ENCODE results near the gene APLN. TPM values are rescaled to one million over a fixed set of nuclear protein-coding genes. Genes with fewer than 3 reads are reported as not detected.

APLN gene
- total and polyA plus RNA-seq, 2 of the 13 experiments (the other 11 are each of a cell fraction or from before 2014, with no cell fraction given): 0.02 to 0.17 TPM

DNA sequence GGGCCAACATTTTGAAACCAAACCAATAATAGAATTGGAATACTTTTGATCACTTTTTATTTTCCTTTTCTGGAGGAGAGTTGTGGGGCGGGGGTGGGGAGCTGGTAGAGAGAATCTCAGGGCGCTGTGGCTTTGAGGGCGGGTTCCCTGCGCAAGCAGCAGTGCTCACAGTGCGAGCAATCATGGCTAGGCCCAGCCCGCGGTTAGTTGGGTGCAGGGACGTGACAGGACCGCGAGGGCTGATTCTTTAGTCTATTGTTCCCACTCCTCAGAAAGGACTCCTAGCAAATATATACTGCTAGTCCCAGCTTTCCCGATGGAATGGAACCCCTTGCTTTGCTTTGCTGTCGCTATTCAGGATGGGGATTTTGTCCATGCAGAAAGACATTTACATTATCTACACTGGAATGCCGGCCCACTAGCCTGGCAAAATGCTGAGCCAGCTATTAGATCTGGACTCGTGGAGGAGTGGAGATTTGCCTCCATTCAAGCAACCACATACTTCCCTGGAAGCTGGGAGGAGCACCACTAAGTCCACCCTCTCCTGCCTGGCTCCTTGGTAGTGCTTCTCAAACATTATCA, 23.9 kb upstream of the APLN start:
- no peaks in the 10 kb centered on the region for H3K9me3 ChIP-seq (ENCODE audit: low read length)
- no peak for FAIRE-seq
- no peaks in the 10 kb centered on the region for H3K36me3 ChIP-seq (replicated peaks in 1 of 2; ENCODE audit: control insufficient read depth in 1 of 2, insufficient read depth in 2 of 2, low read length in 2 of 2)
- no peak for DNase-seq (ENCODE audit: low spot score)
- H3K27ac ChIP-seq (ENCODE audit: extremely low read length, insufficient read depth, low read length): no peak overlapping the region
- H3K27me3 ChIP-seq (ENCODE audit: control insufficient read depth in 1 of 2, insufficient read depth in 2 of 2, low read length in 2 of 2): no peaks in the 10 kb centered on the region
- ChIA-PET POLR2A (no interaction called here), CTCF (ENCODE audit: low intra/inter-chr PET ratio, low total read pairs) (no interaction called here)
- H3K4me3 ChIP-seq (replicated peaks in 1 of 3; ENCODE audit: insufficient read depth in 1 of 3, low read depth in 2 of 3, low read length in 3 of 3): no peak overlapping the region
- H3K4me2 ChIP-seq (ENCODE audit: low read depth, low read length): no peak overlapping the region
- 0% methylated on average over 2 of the region's 14 CpGs for WGBS (ENCODE audit: low lambda C conversion rate)
- intact Hi-C loops (cut with micrococcal nuclease; ENCODE audit: unreplicated experiment) (no loop called here), in situ Hi-C loops (cut with HindIII; ENCODE audit: extremely low pct_ligation_motif_present, low pct_unique_long_range_greater_than_20kb) (no loop called here)
- no peak for ATAC-seq
- H3K4me1 ChIP-seq (ENCODE audit: insufficient read depth, low read length): peaks cover 18% of the 10 kb centered on the region
- no peaks in the 10 kb centered on the region for H3K79me2 ChIP-seq (ENCODE audit: insufficient read depth, low read length)
- H4K20me1 ChIP-seq (ENCODE audit: insufficient read depth, low read length): no peaks in the 10 kb centered on the region
- TF ChIP-seq ZNF501 (CRISPR knock-in tag; IDR thresholded peaks at IDR 0.05) (no peak), MAFK (conservative IDR thresholded peaks at IDR 0.05 in 1 of 2, IDR thresholded peaks at IDR 0.05 in 1 of 2; ENCODE audit: low read length in 2 of 2) (peak; percentile 77 to 78), MAFF (IDR thresholded peaks at IDR 0.05; ENCODE audit: low read depth, low read length) (peak; percentile 76)
- no peak overlapping the region for H3K9ac ChIP-seq (ENCODE audit: insufficient read depth, low read depth, low read length)
- BruUV-seq (replicated peaks): no TSS peak
- no peak overlapping the region for H2AFZ ChIP-seq (ENCODE audit: low read length)

GRCh38 chrX:129667412-129667811, 12.7 kb upstream of the APLN start:
- no TSS peak for BruUV-seq (replicated peaks)
- in situ Hi-C loops (cut with HindIII; ENCODE audit: extremely low pct_ligation_motif_present, low pct_unique_long_range_greater_than_20kb) (no loop called here), intact Hi-C loops (cut with micrococcal nuclease; ENCODE audit: unreplicated experiment) (no loop called here)
- Histone ChIP-seq H3K4me3 (replicated peaks in 1 of 3; ENCODE audit: insufficient read depth in 1 of 3, low read depth in 2 of 3, low read length in 3 of 3) (no peak overlapping the region), H3K27me3 (ENCODE audit: control insufficient read depth in 1 of 2, insufficient read depth in 2 of 2, low read length in 2 of 2) (no peaks in the 10 kb centered on the region; a peak in 1 of 5 replicates), H2AFZ (ENCODE audit: low read length) (no peak overlapping the region), H3K36me3 (replicated peaks in 1 of 2; ENCODE audit: control insufficient read depth in 1 of 2, insufficient read depth in 2 of 2, low read length in 2 of 2) (no peaks in the 10 kb centered on the region), H3K4me1 (ENCODE audit: insufficient read depth, low read length) (no peaks in the 10 kb centered on the region), H3K9ac (ENCODE audit: insufficient read depth, low read depth, low read length) (no peak overlapping the region), H3K9me3 (ENCODE audit: low read length) (no peaks in the 10 kb centered on the region), H3K27ac (ENCODE audit: extremely low read length, insufficient read depth, low read length) (no peak overlapping the region), H3K4me2 (ENCODE audit: low read depth, low read length) (no peak overlapping the region), H4K20me1 (ENCODE audit: insufficient read depth, low read length) (no peaks in the 10 kb centered on the region), H3K79me2 (ENCODE audit: insufficient read depth, low read length) (no peaks in the 10 kb centered on the region)
- ChIA-PET POLR2A (no interaction called here), CTCF (ENCODE audit: low intra/inter-chr PET ratio, low total read pairs) (no interaction called here)
- ATAC-seq (no peak), FAIRE-seq (no peak), DNase-seq (ENCODE audit: low spot score) (no peak)
- TF ChIP-seq HNF4G (IDR thresholded peaks at IDR 0.05; ENCODE audit: borderline replicate concordance, low read depth, low read length) (no peak), HNF4G (CRISPR knock-in tag; IDR thresholded peaks at IDR 0.05; ENCODE audit: borderline replicate concordance, low read depth) (no peak), GPN1 (CRISPR knock-in tag; IDR thresholded peaks at IDR 0.05; ENCODE audit: borderline replicate concordance) (no peak), FOXP1 (IDR thresholded peaks at IDR 0.05) (no peak), FOXP1 (CRISPR knock-in tag; IDR thresholded peaks at IDR 0.05) (no peak), ASH2L (IDR thresholded peaks at IDR 0.05; ENCODE audit: insufficient read length, low read depth, low read length) (no peak), ZNF850 (CRISPR knock-in tag; conservative IDR thresholded peaks at IDR 0.05) (no peak), TRIM22 (IDR thresholded peaks at IDR 0.05) (no peak), TGIF2 (CRISPR knock-in tag; IDR thresholded peaks at IDR 0.05) (no peak), SMC3 (IDR thresholded peaks at IDR 0.05; ENCODE audit: low read length) (no peak), PHF5A (CRISPR knock-in tag; IDR thresholded peaks at IDR 0.05; ENCODE audit: low read depth, unreplicated experiment) (no peak), ZNF33B (CRISPR knock-in tag; IDR thresholded peaks at IDR 0.05) (no peak), ZNF775 (CRISPR knock-in tag; IDR thresholded peaks at IDR 0.05; ENCODE audit: borderline replicate concordance) (no peak)
